K562 (cell line): ENCODE measurements around the gene ANXA7. TPM values are rescaled to one million over a fixed set of nuclear protein-coding genes. Genes with fewer than 3 reads are reported as not detected.
A peak's percentile ranks its signal among the peaks of the same experiment; 100 is the strongest.

ENCODE experiments used
- EGR1 ChIP-seq: fragments of 450-650 bp; conservative IDR thresholded peaks from 2 replicates; pipeline ENCODE4 v1.6.1; 2017; ENCODE audit warnings: mild to moderate bottlenecking
- EHMT2 ChIP-seq: fragments of 450-650 bp; IDR thresholded peaks from 2 replicates; pipeline ENCODE4 v1.6.1; 2018; ENCODE audit warnings: antibody characterized with exemption
- ESRRB ChIP-seq: fragments of 250-450 bp; sonication (Bioruptor Pico); IDR thresholded peaks from 2 replicates; pipeline ENCODE4 v1.5.0; 2020; ENCODE audit warnings: mild to moderate bottlenecking, moderate library complexity, borderline replicate concordance
- NBN ChIP-seq: fragments of 450-650 bp; IDR thresholded peaks from 2 replicates; pipeline ENCODE4 v1.6.1; 2016; ENCODE audit warnings: low read depth, mild to moderate bottlenecking
- NFATC3 ChIP-seq: fragments of 450-650 bp; IDR thresholded peaks from 2 replicates; pipeline ENCODE4 v1.6.1; 2017; ENCODE audit warnings: mild to moderate bottlenecking
- SMAD1 ChIP-seq: fragments of 150-350 bp; IDR thresholded peaks from 2 replicates; pipeline ENCODE4 v1.6.1; 2014; ENCODE audit warnings: low read length, low read depth; ENCODE audit not compliant: partially characterized antibody
- SMARCA5 ChIP-seq: fragments of 450-650 bp; IDR thresholded peaks from 2 replicates; pipeline ENCODE4 v1.6.1; 2016
- SP2 ChIP-seq: IDR thresholded peaks from 2 replicates; pipeline ENCODE4 v1.6.1; 2011; ENCODE audit warnings: mild to moderate bottlenecking, low read depth, low read length, moderate library complexity; ENCODE audit not compliant: poor library complexity, severe bottlenecking; ENCODE audit errors: extremely low read depth
- SREBF1 ChIP-seq: fragments of 150-350 bp; IDR thresholded peaks from 2 replicates; pipeline ENCODE4 v1.6.1; 2014; ENCODE audit warnings: antibody characterized with exemption, low read depth, low read length, borderline replicate concordance
- ZNF561 ChIP-seq: fragments of 450-650 bp; formaldehyde crosslinking; conservative IDR thresholded peaks from 2 replicates; pipeline ENCODE4 v1.4.0; 2020; ENCODE audit warnings: mild to moderate bottlenecking, moderate library complexity
- ZNF586 ChIP-seq: fragments of 450-650 bp; formaldehyde crosslinking; conservative IDR thresholded peaks from 2 replicates; pipeline ENCODE4 v1.4.0; 2020; ENCODE audit warnings: mild to moderate bottlenecking, moderate library complexity
- polyA plus RNA-seq, 8 experiments: library from polyadenylated mRNA; depleted of rRNA in 4 of 8; stranded (reverse) in 5 of 8; unstranded in 3 of 8; fragments of >200 nt; fragmentation: Nextera tagmentation in 2 of 8; fragmentation: Illumina TruSeq in 1 of 8; extraction: Ambion mirVana in 2 of 8; extraction: Trizol in 1 of 8; gene quantifications; 2 replicates each; pipeline versions ENCODE4 v1.2.1 to v1.2.3, GENCODE V29; 2011 to 2014; ENCODE audit warnings: inconsistent platforms in 1 of 8, missing spikeins in 1 of 8
- total RNA-seq, 7 experiments: library from RNA; depleted of rRNA in 6 of 7; stranded (reverse); fragments of >200 nt in 6 of 7; fragmentation: Illumina TruSeq in 2 of 7; extraction: Trizol in 2 of 7; gene quantifications; 2 replicates each; pipeline versions ENCODE4 v1.2.1 to v1.2.3, GENCODE V29; 2011 to 2021; ENCODE audit warnings: low replicate concordance in 1 of 7
- TF ChIP-seq, protein P1 (sequence below): IDR thresholded peaks from 2 replicates; pipeline ENCODE4 v1.6.1; 2016; ENCODE audit warnings: missing genetic modification characterization, missing compliant biosample characterization
- TF ChIP-seq, protein P2 (sequence below): fragments of 250-450 bp; sonication (Bioruptor Pico); IDR thresholded peaks from 2 replicates; pipeline ENCODE4 v1.5.0; 2021; ENCODE audit warnings: mild to moderate bottlenecking, moderate library complexity
- TF ChIP-seq, protein P3 (sequence below): fragments of 250-450 bp; sonication (Bioruptor Pico); IDR thresholded peaks from 2 replicates; pipeline ENCODE4 v1.8.0; 2022; ENCODE audit warnings: inconsistent platforms, mild to moderate bottlenecking, moderate library complexity, borderline replicate concordance
- TF ChIP-seq, protein P4 (sequence below), 2 experiments: fragments of 450-650 bp; IDR thresholded peaks; 2 replicates each; pipeline ENCODE4 v1.6.1; 2016
- TF ChIP-seq, protein P5 (sequence below), 2 experiments: fragments of 450-650 bp; conservative IDR thresholded peaks; 2 replicates each; pipeline ENCODE4 v1.6.1; 2017; ENCODE audit warnings: mild to moderate bottlenecking in 2 of 2, moderate library complexity in 2 of 2

ANXA7 gene
- total and polyA plus RNA-seq, 9 of the 15 experiments (the other 6 are each of a cell fraction or from before 2014, with no cell fraction given), result 81.6 to 157 (median 122) TPM

DNA sequence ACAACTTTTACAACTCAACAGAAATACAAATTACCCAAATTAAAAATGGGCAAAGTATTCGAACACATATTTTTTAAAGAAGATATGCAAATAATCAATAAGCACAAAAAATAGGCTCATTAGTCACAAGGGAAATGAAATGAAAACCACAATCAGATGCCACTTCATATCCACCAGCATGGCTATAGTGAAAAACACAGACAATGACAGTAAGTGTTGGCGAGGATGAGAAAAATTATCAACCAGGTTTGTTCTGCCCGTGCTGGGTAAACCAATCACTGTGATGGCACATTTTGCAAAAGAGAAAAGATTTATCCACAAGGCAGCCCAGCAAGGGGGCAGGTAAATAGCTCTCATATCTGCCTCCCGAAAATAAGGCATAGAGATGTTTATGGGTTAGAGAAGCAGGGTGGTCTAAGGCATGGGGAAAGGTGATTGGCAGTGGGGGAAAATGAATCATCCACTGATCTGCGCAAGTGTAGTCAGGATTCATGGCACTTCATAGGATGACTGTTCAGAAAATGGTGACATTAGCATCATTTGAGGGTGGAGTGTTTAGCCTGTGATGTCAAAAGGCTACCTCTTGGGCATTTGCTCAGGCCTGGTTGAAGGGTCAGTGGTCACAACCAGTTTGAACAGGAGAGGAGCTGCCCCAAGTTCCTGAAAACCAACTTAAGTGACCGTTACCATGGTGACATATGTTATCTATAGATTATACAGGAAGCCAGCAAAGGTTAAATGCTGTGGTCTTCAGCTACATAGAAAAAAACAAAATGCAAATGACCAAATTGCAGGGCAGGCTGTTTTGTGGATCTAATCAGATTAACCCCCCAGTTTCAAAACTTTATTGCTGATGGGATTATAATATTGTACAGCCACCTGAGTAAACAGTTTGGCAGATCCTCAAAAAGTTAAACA, 47.2 kb downstream of the ANXA7 start (continued):
- TF ChIP-seq, protein P1, sequence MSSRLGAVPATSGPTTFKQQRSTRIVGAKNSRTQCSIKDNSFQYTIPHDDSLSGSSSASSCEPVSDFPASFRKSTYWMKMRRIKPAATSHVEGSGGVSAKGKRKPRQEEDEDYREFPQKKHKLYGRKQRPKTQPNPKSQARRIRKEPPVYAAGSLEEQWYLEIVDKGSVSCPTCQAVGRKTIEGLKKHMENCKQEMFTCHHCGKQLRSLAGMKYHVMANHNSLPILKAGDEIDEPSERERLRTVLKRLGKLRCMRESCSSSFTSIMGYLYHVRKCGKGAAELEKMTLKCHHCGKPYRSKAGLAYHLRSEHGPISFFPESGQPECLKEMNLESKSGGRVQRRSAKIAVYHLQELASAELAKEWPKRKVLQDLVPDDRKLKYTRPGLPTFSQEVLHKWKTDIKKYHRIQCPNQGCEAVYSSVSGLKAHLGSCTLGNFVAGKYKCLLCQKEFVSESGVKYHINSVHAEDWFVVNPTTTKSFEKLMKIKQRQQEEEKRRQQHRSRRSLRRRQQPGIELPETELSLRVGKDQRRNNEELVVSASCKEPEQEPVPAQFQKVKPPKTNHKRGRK (tag), result no peak
- TF ChIP-seq NFATC3 (no peak), ESRRB (no peak), SP2 (no peak), EGR1 (0 out of 2 replicates have a peak, but pooled peaks have one; percentile 12), SMARCA5 (no peak; the same call in 1 of the 2 replicates), EHMT2 (peak; percentile 46; the same call in 1 of the 2 replicates), ZNF586 (CRISPR knock-in tag) (no peak), SREBF1 (no peak), ZNF561 (CRISPR knock-in tag) (no peak), SMAD1 (no peak), NBN (peak; percentile 33; the same call in 1 of the 2 replicates)
- TF ChIP-seq, protein P2, sequence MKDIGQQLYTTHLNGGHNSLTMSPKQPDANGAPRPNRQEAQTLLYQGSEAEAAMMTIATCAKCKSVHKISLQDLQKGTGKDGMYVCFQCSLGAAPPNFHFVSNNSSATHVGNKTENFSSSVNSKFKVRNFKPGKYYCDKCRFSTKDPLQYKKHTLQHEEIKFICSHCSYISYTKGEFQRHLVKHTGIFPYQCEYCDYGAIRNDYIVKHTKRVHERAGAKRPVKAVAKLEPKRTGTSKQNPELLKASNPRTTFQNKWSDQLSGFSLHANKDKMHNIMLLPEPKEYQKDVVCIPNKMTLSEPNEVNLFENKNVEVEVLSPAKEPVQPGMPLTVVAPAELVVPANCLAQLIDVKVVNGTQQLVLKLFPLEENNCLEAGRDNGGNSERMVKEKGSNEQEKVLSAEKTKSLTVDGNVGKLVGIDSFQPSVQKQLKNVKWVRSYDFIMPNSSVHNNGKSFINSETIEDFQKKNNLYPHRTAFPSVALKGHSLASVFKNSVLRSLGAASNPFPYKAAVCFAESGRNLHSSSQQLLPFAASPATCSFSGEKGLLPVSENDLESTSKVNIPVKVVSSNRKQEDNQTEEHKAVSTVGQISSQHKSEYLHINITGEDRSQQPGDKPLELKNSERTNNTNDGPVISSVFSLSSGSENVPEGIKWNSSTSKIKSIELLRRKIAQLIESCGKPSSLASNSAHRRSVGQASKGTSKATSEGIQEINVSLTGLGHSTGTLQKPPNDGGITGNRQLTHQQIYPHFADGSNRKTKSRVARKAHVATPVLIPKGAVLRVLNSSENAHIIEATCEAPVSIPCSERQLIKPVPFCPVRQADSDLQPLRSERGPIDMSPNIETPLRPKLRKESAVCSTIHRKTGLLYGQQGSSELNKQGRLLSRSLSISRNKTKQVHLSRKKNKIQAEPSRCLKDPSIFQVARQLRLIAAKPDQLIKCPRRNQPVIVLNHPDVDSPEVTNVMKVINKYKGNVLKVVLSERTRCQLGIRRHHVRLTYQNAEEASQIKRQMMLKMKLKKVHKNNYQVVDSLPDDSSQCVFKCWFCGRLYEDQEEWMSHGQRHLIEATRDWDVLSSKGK (CRISPR knock-in tag), result no peak
- TF ChIP-seq, protein P3, sequence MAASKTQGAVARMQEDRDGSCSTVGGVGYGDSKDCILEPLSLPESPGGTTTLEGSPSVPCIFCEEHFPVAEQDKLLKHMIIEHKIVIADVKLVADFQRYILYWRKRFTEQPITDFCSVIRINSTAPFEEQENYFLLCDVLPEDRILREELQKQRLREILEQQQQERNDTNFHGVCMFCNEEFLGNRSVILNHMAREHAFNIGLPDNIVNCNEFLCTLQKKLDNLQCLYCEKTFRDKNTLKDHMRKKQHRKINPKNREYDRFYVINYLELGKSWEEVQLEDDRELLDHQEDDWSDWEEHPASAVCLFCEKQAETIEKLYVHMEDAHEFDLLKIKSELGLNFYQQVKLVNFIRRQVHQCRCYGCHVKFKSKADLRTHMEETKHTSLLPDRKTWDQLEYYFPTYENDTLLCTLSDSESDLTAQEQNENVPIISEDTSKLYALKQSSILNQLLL (CRISPR knock-in tag), result no peak
- TF ChIP-seq, protein P4, sequence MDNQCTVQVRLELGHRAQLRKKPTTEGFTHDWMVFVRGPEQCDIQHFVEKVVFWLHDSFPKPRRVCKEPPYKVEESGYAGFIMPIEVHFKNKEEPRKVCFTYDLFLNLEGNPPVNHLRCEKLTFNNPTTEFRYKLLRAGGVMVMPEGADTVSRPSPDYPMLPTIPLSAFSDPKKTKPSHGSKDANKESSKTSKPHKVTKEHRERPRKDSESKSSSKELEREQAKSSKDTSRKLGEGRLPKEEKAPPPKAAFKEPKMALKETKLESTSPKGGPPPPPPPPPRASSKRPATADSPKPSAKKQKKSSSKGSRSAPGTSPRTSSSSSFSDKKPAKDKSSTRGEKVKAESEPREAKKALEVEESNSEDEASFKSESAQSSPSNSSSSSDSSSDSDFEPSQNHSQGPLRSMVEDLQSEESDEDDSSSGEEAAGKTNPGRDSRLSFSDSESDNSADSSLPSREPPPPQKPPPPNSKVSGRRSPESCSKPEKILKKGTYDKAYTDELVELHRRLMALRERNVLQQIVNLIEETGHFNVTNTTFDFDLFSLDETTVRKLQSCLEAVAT (IDR thresholded peaks at IDR 0.05), result no peak
- TF ChIP-seq, protein P5, sequence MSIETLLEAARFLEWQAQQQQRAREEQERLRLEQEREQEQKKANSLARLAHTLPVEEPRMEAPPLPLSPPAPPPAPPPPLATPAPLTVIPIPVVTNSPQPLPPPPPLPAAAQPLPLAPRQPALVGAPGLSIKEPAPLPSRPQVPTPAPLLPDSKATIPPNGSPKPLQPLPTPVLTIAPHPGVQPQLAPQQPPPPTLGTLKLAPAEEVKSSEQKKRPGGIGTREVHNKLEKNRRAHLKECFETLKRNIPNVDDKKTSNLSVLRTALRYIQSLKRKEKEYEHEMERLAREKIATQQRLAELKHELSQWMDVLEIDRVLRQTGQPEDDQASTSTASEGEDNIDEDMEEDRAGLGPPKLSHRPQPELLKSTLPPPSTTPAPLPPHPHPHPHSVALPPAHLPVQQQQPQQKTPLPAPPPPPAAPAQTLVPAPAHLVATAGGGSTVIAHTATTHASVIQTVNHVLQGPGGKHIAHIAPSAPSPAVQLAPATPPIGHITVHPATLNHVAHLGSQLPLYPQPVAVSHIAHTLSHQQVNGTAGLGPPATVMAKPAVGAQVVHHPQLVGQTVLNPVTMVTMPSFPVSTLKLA (conservative IDR thresholded peaks at IDR 0.05), result no peak; a peak in 1 of 4 replicates
